K562 (cell line): Measurements from ENCODE around the gene KYAT1. TPM values are rescaled to one million over a fixed set of nuclear protein-coding genes. Genes with fewer than 3 reads are reported as not detected.

ENCODE experiments used
- ATF2 ChIP-seq: sonication (generic); formaldehyde crosslinking; IDR thresholded peaks from 2 replicates; pipeline ENCODE4 v1.8.1; 2022; ENCODE audit warnings: missing genetic modification reagents
- COPS2 ChIP-seq: fragments of 450-650 bp; conservative IDR thresholded peaks from 2 replicates; pipeline ENCODE4 v1.6.1; 2016; ENCODE audit warnings: mild to moderate bottlenecking, moderate library complexity
- KDM1A ChIP-seq, 2 experiments: fragments of 450-650 bp; IDR thresholded peaks; 2 replicates each; pipeline ENCODE4 v1.6.1; 2016; ENCODE audit warnings: mild to moderate bottlenecking in 2 of 2
- KDM4B ChIP-seq, 2 experiments: fragments of 450-650 bp in 1 of 2; sonication (generic) in 1 of 2; IDR thresholded peaks; 2 replicates each; pipeline ENCODE4 v1.6.1; 2016 to 2017; ENCODE audit warnings: borderline replicate concordance in 2 of 2, antibody characterized with exemption in 1 of 2, low read depth in 1 of 2, mild to moderate bottlenecking in 1 of 2
- MECOM ChIP-seq: fragments of 250-450 bp; sonication (Bioruptor Pico); IDR thresholded peaks from 2 replicates; pipeline ENCODE4 v1.8.0; 2022; ENCODE audit warnings: inconsistent platforms
- NCOA2 ChIP-seq, 2 experiments: fragments of 450-650 bp; IDR thresholded peaks; 2 replicates each; pipeline ENCODE4 v1.6.1; 2018; ENCODE audit warnings: mild to moderate bottlenecking in 2 of 2, moderate library complexity in 1 of 2; ENCODE audit not compliant: partially characterized antibody in 2 of 2
- RB1 ChIP-seq: fragments of 450-650 bp; IDR thresholded peaks from 2 replicates; pipeline ENCODE4 v1.6.1; 2017; ENCODE audit warnings: low read depth, mild to moderate bottlenecking
- RFX5 ChIP-seq: IDR thresholded peaks from 2 replicates; pipeline ENCODE4 v1.6.1; 2011; ENCODE audit warnings: low read depth, mild to moderate bottlenecking, improper control_type of control experiment, low read length
- SIN3A ChIP-seq, 2 experiments: fragments of 150-350 bp in 1 of 2; IDR thresholded peaks; 2 replicates each; pipeline ENCODE4 v1.6.1; 2011 to 2016; ENCODE audit warnings: borderline replicate concordance in 2 of 2, low read depth in 2 of 2, low read length in 2 of 2, mild to moderate bottlenecking in 2 of 2, moderate library complexity in 2 of 2; ENCODE audit not compliant: control insufficient read depth in 1 of 2
- TAF7 ChIP-seq: fragments of 450-650 bp; IDR thresholded peaks from 2 replicates; pipeline ENCODE4 v1.6.1; 2016; ENCODE audit warnings: missing genetic modification characterization, missing compliant biosample characterization
- ZBTB8A ChIP-seq: fragments of 450-650 bp; IDR thresholded peaks from 2 replicates; pipeline ENCODE4 v1.6.1; 2018; ENCODE audit warnings: mild to moderate bottlenecking, moderate library complexity; ENCODE audit not compliant: partially characterized antibody
- ZC3H11A ChIP-seq: IDR thresholded peaks from 2 replicates; pipeline ENCODE4 v1.6.1; 2012; ENCODE audit warnings: low read depth, low read length, improper control_type of control experiment
- ZNF311 ChIP-seq: fragments of 250-450 bp; sonication (Bioruptor Pico); IDR thresholded peaks from 2 replicates; pipeline ENCODE4 v1.4.0; 2020; ENCODE audit warnings: mild to moderate bottlenecking, moderate library complexity
- polyA plus RNA-seq, 8 experiments: library from polyadenylated mRNA; depleted of rRNA in 4 of 8; stranded (reverse) in 5 of 8; unstranded in 3 of 8; fragments of >200 nt; fragmentation: Nextera tagmentation in 2 of 8; fragmentation: Illumina TruSeq in 1 of 8; extraction: Ambion mirVana in 2 of 8; extraction: Trizol in 1 of 8; gene quantifications; 2 replicates each; pipeline versions ENCODE4 v1.2.1 to v1.2.3, GENCODE V29; 2011 to 2014; ENCODE audit warnings: inconsistent platforms in 1 of 8, missing spikeins in 1 of 8
- total RNA-seq, 7 experiments: library from RNA; depleted of rRNA in 6 of 7; stranded (reverse); fragments of >200 nt in 6 of 7; fragmentation: Illumina TruSeq in 2 of 7; extraction: Trizol in 2 of 7; gene quantifications; 2 replicates each; pipeline versions ENCODE4 v1.2.1 to v1.2.3, GENCODE V29; 2011 to 2021; ENCODE audit warnings: low replicate concordance in 1 of 7
- TF ChIP-seq, protein P1 (sequence below): fragments of 250-450 bp; sonication (Bioruptor Pico); IDR thresholded peaks from 2 replicates; pipeline ENCODE4 v1.9.0; 2021; ENCODE audit warnings: mild to moderate bottlenecking, inconsistent platforms
- TF ChIP-seq, protein P2 (sequence below): fragments of 250-450 bp; sonication (Bioruptor Pico); IDR thresholded peaks from 2 replicates; pipeline ENCODE4 v1.8.0; 2022; ENCODE audit warnings: moderate library complexity, mild to moderate bottlenecking, inconsistent platforms
- TF ChIP-seq, protein P3 (sequence below): IDR thresholded peaks from 2 replicates; pipeline ENCODE4 v1.6.1; 2014; ENCODE audit warnings: antibody characterized with exemption
- TF ChIP-seq, protein P4 (sequence below): fragments of 450-650 bp; IDR thresholded peaks from 2 replicates; pipeline ENCODE4 v1.6.1; 2016; ENCODE audit warnings: mild to moderate bottlenecking
- TF ChIP-seq, protein P5 (sequence below): fragments of 250-450 bp; sonication (Bioruptor Pico); IDR thresholded peaks from 2 replicates; pipeline ENCODE4 v1.8.0; 2022; ENCODE audit warnings: moderate library complexity, mild to moderate bottlenecking, inconsistent platforms

KYAT1 gene
- total and polyA plus RNA-seq, 9 of the 15 experiments (the other 6 are each of a cell fraction or from before 2014, with no cell fraction given), result 6.4 to 16.8 (median 11.1) TPM

GRCh38 chr9:128845186-128845931 is 36.4 kb downstream of the KYAT1 start (continued):
- TF ChIP-seq, protein P1, sequence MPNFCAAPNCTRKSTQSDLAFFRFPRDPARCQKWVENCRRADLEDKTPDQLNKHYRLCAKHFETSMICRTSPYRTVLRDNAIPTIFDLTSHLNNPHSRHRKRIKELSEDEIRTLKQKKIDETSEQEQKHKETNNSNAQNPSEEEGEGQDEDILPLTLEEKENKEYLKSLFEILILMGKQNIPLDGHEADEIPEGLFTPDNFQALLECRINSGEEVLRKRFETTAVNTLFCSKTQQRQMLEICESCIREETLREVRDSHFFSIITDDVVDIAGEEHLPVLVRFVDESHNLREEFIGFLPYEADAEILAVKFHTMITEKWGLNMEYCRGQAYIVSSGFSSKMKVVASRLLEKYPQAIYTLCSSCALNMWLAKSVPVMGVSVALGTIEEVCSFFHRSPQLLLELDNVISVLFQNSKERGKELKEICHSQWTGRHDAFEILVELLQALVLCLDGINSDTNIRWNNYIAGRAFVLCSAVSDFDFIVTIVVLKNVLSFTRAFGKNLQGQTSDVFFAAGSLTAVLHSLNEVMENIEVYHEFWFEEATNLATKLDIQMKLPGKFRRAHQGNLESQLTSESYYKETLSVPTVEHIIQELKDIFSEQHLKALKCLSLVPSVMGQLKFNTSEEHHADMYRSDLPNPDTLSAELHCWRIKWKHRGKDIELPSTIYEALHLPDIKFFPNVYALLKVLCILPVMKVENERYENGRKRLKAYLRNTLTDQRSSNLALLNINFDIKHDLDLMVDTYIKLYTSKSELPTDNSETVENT (CRISPR knock-in tag), result no peak
- TF ChIP-seq COPS2, result no peak
- TF ChIP-seq ZNF311 (CRISPR knock-in tag), result no peak
- no peak for TF ChIP-seq RB1
- TF ChIP-seq ZBTB8A, result no peak
- TF ChIP-seq KDM1A (IDR thresholded peaks at IDR 0.05), result peak; percentile 70 to 76
- TF ChIP-seq, protein P2, sequence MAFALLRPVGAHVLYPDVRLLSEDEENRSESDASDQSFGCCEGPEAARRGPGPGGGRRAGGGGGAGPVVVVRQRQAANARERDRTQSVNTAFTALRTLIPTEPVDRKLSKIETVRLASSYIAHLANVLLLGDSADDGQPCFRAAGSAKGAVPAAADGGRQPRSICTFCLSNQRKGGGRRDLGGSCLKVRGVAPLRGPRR (CRISPR knock-in tag), result no peak
- TF ChIP-seq MECOM, result peak; percentile 33; the same call in 1 of the 2 replicates
- no peak for TF ChIP-seq RFX5
- no peak for TF ChIP-seq ATF2 (CRISPR knock-in tag)
- TF ChIP-seq, protein P3, sequence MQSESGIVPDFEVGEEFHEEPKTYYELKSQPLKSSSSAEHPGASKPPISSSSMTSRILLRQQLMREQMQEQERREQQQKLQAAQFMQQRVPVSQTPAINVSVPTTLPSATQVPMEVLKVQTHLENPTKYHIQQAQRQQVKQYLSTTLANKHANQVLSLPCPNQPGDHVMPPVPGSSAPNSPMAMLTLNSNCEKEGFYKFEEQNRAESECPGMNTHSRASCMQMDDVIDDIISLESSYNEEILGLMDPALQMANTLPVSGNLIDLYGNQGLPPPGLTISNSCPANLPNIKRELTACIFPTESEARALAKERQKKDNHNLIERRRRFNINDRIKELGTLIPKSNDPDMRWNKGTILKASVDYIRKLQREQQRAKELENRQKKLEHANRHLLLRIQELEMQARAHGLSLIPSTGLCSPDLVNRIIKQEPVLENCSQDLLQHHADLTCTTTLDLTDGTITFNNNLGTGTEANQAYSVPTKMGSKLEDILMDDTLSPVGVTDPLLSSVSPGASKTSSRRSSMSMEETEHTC, result no peak
- TF ChIP-seq ZC3H11A, result no peak
- no peak for TF ChIP-seq TAF7
- no peak for TF ChIP-seq NCOA2 (IDR thresholded peaks at IDR 0.05; ENCODE audit: partially characterized antibody in 2 of 2)
- TF ChIP-seq KDM4B (IDR thresholded peaks at IDR 0.05; ENCODE audit: borderline replicate concordance in 2 of 2, low read depth in 1 of 2), result no peak
- TF ChIP-seq, protein P4, sequence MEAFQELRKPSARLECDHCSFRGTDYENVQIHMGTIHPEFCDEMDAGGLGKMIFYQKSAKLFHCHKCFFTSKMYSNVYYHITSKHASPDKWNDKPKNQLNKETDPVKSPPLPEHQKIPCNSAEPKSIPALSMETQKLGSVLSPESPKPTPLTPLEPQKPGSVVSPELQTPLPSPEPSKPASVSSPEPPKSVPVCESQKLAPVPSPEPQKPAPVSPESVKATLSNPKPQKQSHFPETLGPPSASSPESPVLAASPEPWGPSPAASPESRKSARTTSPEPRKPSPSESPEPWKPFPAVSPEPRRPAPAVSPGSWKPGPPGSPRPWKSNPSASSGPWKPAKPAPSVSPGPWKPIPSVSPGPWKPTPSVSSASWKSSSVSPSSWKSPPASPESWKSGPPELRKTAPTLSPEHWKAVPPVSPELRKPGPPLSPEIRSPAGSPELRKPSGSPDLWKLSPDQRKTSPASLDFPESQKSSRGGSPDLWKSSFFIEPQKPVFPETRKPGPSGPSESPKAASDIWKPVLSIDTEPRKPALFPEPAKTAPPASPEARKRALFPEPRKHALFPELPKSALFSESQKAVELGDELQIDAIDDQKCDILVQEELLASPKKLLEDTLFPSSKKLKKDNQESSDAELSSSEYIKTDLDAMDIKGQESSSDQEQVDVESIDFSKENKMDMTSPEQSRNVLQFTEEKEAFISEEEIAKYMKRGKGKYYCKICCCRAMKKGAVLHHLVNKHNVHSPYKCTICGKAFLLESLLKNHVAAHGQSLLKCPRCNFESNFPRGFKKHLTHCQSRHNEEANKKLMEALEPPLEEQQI, result no peak
- TF ChIP-seq, protein P5, sequence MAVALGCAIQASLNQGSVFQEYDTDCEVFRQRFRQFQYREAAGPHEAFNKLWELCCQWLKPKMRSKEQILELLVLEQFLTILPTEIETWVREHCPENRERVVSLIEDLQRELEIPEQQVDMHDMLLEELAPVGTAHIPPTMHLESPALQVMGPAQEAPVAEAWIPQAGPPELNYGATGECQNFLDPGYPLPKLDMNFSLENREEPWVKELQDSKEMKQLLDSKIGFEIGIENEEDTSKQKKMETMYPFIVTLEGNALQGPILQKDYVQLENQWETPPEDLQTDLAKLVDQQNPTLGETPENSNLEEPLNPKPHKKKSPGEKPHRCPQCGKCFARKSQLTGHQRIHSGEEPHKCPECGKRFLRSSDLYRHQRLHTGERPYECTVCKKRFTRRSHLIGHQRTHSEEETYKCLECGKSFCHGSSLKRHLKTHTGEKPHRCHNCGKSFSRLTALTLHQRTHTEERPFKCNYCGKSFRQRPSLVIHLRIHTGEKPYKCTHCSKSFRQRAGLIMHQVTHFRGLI (CRISPR knock-in tag), result no peak
- TF ChIP-seq SIN3A (IDR thresholded peaks at IDR 0.05; ENCODE audit: borderline replicate concordance in 2 of 2, control insufficient read depth in 1 of 2, low read depth in 2 of 2, low read length in 2 of 2), result no peak
